Smooth muscle cell of the brain vasculature (primary cell): Measurements from ENCODE around the gene LSMEM2.
"Not testable (repeated sequence)": the region's sequence is repeated elsewhere in the genome, so short reads cannot be mapped to it uniquely, and the experiment has no call there.

Experiments
- DNase-seq: peaks from one replicate; pipeline ENCODE4 v3.0.0-alpha.2; 2012; ENCODE audit warnings: low read depth, low spot score

LSMEM2 gene

GRCh38 chr3:50264964-50265485 lies 13.9 kb upstream of the LSMEM2 start:
- DNase-seq, result no peak

- no peak for DNase-seq
These were observed 13.3 kb upstream of the LSMEM2 start for GRCh38 chr3:50265571-50265970.

GRCh38 chr3:50266017-50266416 lies 12.9 kb upstream of the LSMEM2 start:
- DNase-seq, result no peak

- no peak for DNase-seq
These were observed 12.1 kb upstream of the LSMEM2 start for GRCh38 chr3:50266836-50267235.

GRCh38 chr3:50267280-50267913 lies 11.5 kb upstream of the LSMEM2 start:
- DNase-seq, result no peak

GRCh38 chr3:50268276-50268675 lies 10.6 kb upstream of the LSMEM2 start:
- no peak for DNase-seq

- DNase-seq, result no peak
These were observed 10.0 kb upstream of the LSMEM2 start, which contains the start of gene SEMA3B for GRCh38 chr3:50268703-50269451. Gene SEMA3B, plus strand, starts transcription at chr3:50269147. Its CDS starts 94 bp downstream, at chr3:50269241.

- no peak for DNase-seq
These were observed 9.4 kb upstream of the LSMEM2 start for GRCh38 chr3:50269460-50269859.

- DNase-seq, result no peak
These were observed 8.9 kb upstream of the LSMEM2 start for GRCh38 chr3:50269977-50270413.

- no peak for DNase-seq
These were observed 8.3 kb upstream of the LSMEM2 start for GRCh38 chr3:50270422-50271224.

- no peak for DNase-seq
These were observed 7.5 kb upstream of the LSMEM2 start for GRCh38 chr3:50271314-50271936.

GRCh38 chr3:50272538-50272910 lies 6.4 kb upstream of the LSMEM2 start:
- DNase-seq, result not testable (repeated sequence)

- peak; percentile 43 for DNase-seq
These were observed 5.8 kb upstream of the LSMEM2 start for GRCh38 chr3:50272911-50273688.

- no peak for DNase-seq
These were observed 5.2 kb upstream of the LSMEM2 start for GRCh38 chr3:50273689-50274065.

- DNase-seq, result no peak
These were observed 4.3 kb upstream of the LSMEM2 start for GRCh38 chr3:50274371-50275104.

GRCh38 chr3:50275141-50275995 lies 3.5 kb upstream of the LSMEM2 start:
- DNase-seq, result no peak

- no peak for DNase-seq
These were observed 2.7 kb upstream of the LSMEM2 start for GRCh38 chr3:50275996-50276761.

- no peak for DNase-seq
These were observed 2.2 kb upstream of the LSMEM2 start for GRCh38 chr3:50276762-50277101.
